Measurements from ENCODE around the gene EDN3. TPM values are rescaled to one million over a fixed set of nuclear protein-coding genes. Genes with fewer than 3 reads are reported as not detected.

The EDN3 gene
- total and polyA plus RNA-seq, 2 donors (not counting 3 experiments of a cell fraction or from before 2014, with no cell fraction given): not detected

DNA sequence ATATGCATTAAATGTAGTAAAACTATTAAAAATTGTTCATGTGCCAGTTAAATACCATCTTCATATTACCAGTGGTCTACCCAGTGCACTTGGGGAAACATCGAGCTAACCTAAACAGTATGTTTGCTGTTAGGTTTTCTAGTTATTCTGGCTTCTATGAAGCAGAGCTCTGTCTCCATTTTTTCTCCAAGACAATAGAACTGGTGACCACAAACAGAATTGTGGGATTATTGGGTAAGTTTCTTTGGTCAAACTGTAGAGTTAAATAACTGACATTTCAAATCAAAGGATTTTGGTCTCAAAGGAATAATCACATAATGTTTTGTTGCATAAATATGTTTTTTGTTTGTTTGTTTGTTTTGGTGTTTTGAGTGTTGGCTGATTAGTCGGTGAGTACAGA is 40.5 kb upstream of the EDN3 start:
- no peaks in the 10 kb centered on the region for H3K27me3 ChIP-seq (ENCODE audit: control insufficient read depth in 2 of 2, insufficient read depth in 2 of 2, low read length in 2 of 2)
- POLR2A ChIA-PET: no interaction called here
- H3K4me1 ChIP-seq (ENCODE audit: control insufficient read depth, extremely low read depth, insufficient read depth, low read length): no peaks in the 10 kb centered on the region
- no peak overlapping the region for H3K4me3 ChIP-seq (replicated peaks in 1 of 3; ENCODE audit: insufficient read depth in 1 of 3, low read depth in 1 of 3, low read length in 3 of 3)
- dilution Hi-C loops (cut with MboI; ENCODE audit: extremely low pct_ligation_motif_present, low sequenced_read_pairs): no loop called here
- no peak overlapping the region for H3K27ac ChIP-seq (ENCODE audit: insufficient read depth, low read depth, low read length)
- H3K9me3 ChIP-seq (replicated peaks; ENCODE audit: control insufficient read depth, insufficient read depth, low read length): no peaks in the 10 kb centered on the region
- H3K9me1 ChIP-seq (replicated peaks; ENCODE audit: control insufficient read depth, extremely low read depth, insufficient read depth, low read length): no peaks in the 10 kb centered on the region
- H3K4me2 ChIP-seq (ENCODE audit: insufficient read depth, low read length): no peak overlapping the region
- FAIRE-seq: no peak
- BruUV-seq (replicated peaks): no TSS peak
- H4K20me1 ChIP-seq (replicated peaks; ENCODE audit: control insufficient read depth, extremely low read depth, insufficient read depth, low read length): no peaks in the 10 kb centered on the region
- no peak for DNase-seq (ENCODE audit: low read depth, low spot score)
- no peak overlapping the region for H3K9ac ChIP-seq (replicated peaks; ENCODE audit: extremely low read depth, insufficient read depth, low read length)
- no peak overlapping the region for H2AFZ ChIP-seq (ENCODE audit: low read depth, low read length)
- intact Hi-C loops (cut with micrococcal nuclease): no loop called here
- H3K79me2 ChIP-seq (ENCODE audit: control insufficient read depth, insufficient read depth, low read length): no peaks in the 10 kb centered on the region
- no peak for TF ChIP-seq POLR2A (IDR thresholded peaks at IDR 0.05; ENCODE audit: low read depth, low read length)
- no peak for TF ChIP-seq CTCF (IDR thresholded peaks at IDR 0.05; ENCODE audit: extremely low read depth in 1 of 2, insufficient read depth in 1 of 2, low read depth in 1 of 2, low read length in 2 of 2)
- no peak for TF ChIP-seq EZH2 (IDR thresholded peaks at IDR 0.05; ENCODE audit: borderline replicate concordance, low read depth, low read length, severe bottlenecking)
- no peak for TF ChIP-seq MAX (IDR thresholded peaks at IDR 0.05; ENCODE audit: insufficient read depth, insufficient read length)
- no peak for TF ChIP-seq POLR2AphosphoS5 (IDR thresholded peaks at IDR 0.05; ENCODE audit: insufficient read depth, low read depth, low read length)
- no peak for TF ChIP-seq FOS (IDR thresholded peaks at IDR 0.05; ENCODE audit: borderline replicate concordance, insufficient read depth, low read length)
- no peak for TF ChIP-seq JUN (IDR thresholded peaks at IDR 0.05; ENCODE audit: borderline replicate concordance, insufficient read depth, insufficient read length, low read depth)
- no peak for TF ChIP-seq MYC (IDR thresholded peaks at IDR 0.05; ENCODE audit: low read depth, low read length)
- CTCF ChIA-PET: interaction anchor here (1.3 kb wide), 1 partner anchor 236 kb away, joined by 5 read pairs; no protein-coding TSS in a partner anchor
- no peaks in the 10 kb centered on the region for H3K36me3 ChIP-seq (ENCODE audit: control insufficient read depth in 2 of 2, extremely low read depth in 1 of 2, insufficient read depth in 2 of 2, low read length in 2 of 2)

All from endothelial cell of umbilical vein (primary cell).